ENCODE results near the gene GPR142.
"Not testable (repeated sequence)": the region's sequence is repeated elsewhere in the genome, so short reads cannot be mapped to it uniquely, and the experiment has no call there.

Gene GPR142

DNA sequence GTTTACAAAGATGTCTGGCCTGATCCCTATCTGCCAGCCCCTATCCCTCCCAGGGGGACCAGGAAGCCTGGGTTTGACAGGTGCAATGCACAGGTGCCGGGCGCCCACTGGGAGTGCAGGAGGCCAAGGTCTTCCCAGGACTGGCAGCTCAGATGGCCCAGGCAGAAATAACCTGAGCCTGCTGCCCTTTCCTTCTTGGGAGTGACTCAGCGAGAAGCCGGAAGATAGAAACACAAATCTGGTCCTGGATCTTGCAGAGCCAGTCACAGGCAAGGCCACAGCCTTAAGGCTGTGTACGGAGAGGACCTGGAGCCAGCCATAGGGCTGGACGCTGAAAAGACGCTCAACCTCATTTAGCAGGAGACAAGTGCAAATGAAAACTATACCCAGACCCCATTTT is 27.7 kb downstream of the GPR142 start:
- DNase-seq: no peak

GRCh38 chr17:74396567-74396966 is 29.3 kb downstream of the GPR142 start:
- no peak for DNase-seq

- no peak for DNase-seq
These were observed 34.7 kb downstream of the GPR142 start for GRCh38 chr17:74402048-74402447.

- no peak for DNase-seq
These were observed 36.3 kb downstream of the GPR142 start for GRCh38 chr17:74403512-74404137.

GRCh38 chr17:74404218-74404617 is 36.9 kb downstream of the GPR142 start:
- no peak for DNase-seq

DNA sequence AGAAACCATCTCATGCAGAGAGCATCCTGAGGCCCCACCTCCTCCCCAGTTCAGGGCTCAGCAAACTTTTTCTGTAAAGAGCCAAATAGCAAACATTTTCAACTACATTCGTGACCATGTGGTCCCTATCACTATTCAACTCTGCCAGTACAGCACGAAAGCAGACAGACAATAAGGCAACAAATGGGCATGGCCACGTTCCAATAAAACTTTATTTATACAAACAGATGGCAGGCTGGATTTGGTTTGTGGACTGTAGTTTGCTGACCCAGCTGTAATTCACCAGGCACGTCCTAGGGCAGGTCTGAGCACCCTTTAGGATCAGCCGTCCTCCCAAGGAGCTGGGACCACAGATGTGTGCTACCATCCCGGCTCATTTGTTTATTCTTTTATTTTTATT is 37.5 kb downstream of the GPR142 start:
- no peak for DNase-seq

DNA sequence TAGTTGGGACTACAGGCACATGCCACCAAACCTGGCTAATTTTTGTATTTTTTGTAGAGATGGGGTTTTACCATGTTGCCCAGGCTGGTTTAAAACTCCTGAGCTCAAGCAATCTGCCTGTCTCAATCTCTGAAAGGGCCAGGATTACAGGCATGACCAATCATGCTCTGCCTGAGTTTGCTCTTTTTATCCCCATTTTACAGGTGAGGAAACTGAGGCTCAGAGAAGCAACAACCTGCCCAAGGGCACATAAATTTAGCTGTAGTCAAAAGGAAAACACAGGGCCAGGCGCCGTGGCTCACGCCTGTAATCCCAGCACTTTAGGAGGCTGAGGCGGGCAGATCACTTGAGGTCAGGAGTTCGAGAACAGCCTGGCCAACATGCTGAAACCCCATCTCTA is 38.0 kb downstream of the GPR142 start:
- not testable (repeated sequence) for DNase-seq

DNA sequence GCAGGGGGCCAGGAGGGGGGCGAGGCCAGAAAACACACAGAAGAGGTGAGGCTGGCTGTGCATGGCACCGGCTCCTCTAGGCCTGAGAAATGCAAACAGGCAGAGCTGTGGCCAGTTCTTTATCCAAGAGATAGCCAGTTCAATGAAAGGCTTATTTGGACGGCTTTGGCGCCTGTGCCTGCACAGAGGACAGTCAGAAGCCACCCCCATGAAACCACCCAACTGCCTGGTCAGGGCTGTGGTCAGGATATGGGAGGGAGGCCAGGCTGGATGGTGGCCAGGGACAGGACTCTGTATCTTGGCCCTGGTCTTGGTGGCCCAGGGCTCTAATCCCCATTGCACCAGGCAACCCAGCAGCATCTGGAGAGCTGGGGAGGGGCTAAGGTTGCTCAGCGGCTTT is 40.1 kb downstream of the GPR142 start:
- DNase-seq: no peak

DNA sequence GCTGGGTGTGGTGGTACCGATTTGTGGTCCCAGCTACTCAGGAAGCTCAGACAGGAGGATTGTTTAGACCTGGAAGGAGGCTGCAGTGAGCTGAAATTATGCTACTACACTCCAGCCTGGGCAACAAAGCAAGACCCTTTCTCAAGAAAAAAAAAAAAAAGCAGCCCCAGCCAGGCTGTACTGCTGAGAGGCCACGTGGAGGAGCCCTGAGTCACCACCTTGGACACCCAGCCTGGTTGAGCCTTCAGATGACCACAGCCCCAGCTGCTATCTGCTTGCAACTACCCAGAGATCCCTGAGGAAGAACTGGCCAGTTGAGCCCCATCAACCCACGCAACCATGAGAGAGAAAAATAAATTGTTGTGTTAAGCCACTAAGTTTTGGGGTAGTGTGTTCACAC is 41.0 kb downstream of the GPR142 start:
- DNase-seq: no peak

DNA sequence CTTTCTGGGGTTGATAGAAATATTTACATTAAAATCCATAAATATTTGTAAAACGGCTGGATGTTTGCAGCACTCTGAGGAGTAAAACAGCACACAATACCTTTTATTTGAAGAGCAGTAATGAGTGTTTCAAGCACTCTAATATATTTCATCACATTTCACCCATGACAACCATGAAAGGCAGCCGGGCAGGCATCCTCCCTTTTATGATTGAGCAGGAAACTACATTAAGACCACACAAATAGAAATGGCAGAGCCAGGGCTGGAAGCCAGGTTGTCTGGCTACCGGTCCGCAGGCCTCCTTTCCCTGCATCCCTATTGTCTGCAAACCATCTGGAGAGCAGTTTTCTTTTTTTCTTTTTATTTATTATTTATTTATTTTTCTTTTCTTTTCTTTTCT is 41.5 kb downstream of the GPR142 start:
- no peak for DNase-seq

GRCh38 chr17:74410001-74410443 is 42.7 kb downstream of the GPR142 start:
- no peak for DNase-seq

- DNase-seq: no peak
These were observed 45.3 kb downstream of the GPR142 start for GRCh38 chr17:74412581-74412980.

GRCh38 chr17:74413491-74413890 is 46.2 kb downstream of the GPR142 start:
- no peak for DNase-seq

DNA sequence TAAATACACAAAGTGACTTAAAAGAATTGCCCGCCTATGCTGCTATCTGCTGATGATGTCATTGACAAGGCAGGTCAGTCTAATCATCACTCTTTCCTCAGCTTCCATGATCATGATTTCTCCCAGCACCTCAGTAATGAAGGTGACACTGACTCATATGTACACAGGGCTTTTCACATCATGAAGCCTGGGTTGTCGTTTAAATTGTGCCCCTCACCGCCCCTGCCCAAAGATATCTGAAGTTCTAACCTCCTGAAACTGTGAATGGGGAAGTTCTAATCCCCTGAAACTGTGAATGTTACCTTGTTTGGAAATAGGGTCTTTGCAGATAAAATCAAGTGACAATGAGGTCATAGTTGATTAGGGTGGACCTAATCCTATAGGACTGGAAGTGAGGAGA is 47.2 kb downstream of the GPR142 start:
- DNase-seq: no peak

- no peak for DNase-seq
These were observed 48.5 kb downstream of the GPR142 start for GRCh38 chr17:74415608-74416396.

DNA sequence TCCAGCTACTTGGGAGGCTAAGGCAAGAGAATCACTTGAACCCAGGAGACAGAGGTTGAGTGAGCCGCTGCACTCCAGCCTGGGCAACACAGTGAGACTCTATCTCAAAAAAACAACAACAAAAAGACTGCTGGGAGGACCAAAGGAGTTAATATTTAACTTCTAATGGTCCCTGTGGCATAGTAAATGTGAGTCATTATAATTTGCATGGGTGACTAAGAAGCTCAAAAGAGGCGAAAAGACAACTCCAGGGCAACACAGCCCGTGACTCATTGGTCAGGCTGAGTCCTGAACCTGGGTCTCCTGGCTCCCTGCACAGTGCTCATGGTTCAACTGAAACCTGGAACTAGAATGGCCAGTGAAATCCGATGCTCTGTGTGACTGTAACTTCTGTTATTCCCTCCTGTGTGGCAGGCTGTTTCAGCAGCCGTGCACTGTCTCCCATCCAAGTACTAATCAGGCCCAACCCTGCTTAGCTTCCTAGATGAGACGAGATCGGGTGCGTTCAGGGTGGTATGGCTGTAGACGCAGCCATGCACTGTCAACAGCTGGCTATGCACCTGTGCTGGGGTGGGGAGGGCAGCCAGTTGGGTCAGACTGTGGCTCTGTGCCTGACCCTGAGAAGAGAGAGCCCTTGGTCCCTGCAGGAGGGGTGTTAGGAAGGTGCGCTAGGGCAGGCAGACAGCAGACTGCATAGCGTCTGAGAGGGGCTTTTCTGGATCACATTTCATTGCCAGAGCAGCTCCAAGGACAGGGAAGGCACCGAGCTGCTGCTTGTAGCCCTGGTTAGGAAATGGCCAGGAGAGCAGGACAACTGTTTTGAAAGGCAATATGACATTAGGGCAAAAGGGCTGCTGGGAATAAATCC is 50.1 kb downstream of the GPR142 start:
- no peak for DNase-seq

DNA sequence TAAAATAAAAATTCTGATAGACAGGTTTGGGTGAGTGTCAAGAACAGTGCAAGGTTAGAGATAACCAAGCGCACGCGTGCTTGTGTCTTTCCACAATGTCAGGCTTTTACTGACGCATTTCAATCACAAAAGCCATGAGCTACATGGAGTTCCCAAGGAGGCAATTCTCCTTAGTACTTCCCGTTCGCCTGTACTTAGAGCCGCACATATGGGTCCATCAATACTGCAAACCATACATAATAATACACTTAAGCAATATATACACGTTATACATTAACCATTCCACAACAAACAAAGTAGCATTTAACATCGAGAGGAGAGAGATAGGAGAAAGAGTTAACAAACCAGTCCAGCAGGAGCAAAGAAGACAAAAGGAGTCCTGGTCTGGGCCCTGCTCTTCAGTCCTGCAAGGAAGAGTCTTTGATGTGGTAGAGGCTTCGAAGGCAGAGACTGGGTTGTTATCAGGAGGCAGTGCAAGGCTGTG is 52.7 kb downstream of the GPR142 start:
- DNase-seq: no peak

Measured in GOT3 (cell line).